ENCODE data around the gene PKHD1.

Gene PKHD1

GRCh38 chr6:52045033-52045432 is 42.4 kb downstream of the PKHD1 start:
- no peak for DNase-seq (ENCODE audit: low read depth)

- DNase-seq (ENCODE audit: low read depth), result no peak
Observed at GRCh38 chr6:52042141-52042885, 45.1 kb downstream of the PKHD1 start.

GRCh38 chr6:52041134-52041533 is 46.3 kb downstream of the PKHD1 start:
- no peak for DNase-seq (ENCODE audit: low read depth)

GRCh38 chr6:52027699-52028098 is 59.7 kb downstream of the PKHD1 start:
- no peak for DNase-seq (ENCODE audit: low read depth)

GRCh38 chr6:52024451-52025068 is 62.9 kb downstream of the PKHD1 start:
- DNase-seq (ENCODE audit: low read depth), result no peak

GRCh38 chr6:52022675-52023074 is 64.7 kb downstream of the PKHD1 start:
- no peak for DNase-seq (ENCODE audit: low read depth)

- no peak for DNase-seq (ENCODE audit: low read depth)
Observed at GRCh38 chr6:52020945-52021570, 66.4 kb downstream of the PKHD1 start.

GRCh38 chr6:52019881-52020280 is 67.5 kb downstream of the PKHD1 start:
- no peak for DNase-seq (ENCODE audit: low read depth)

GRCh38 chr6:52019092-52019491 is 68.3 kb downstream of the PKHD1 start:
- no peak for DNase-seq (ENCODE audit: low read depth)

GRCh38 chr6:52016915-52017748 is 70.3 kb downstream of the PKHD1 start:
- no peak for DNase-seq (ENCODE audit: low read depth)

GRCh38 chr6:52015953-52016352 is 71.5 kb downstream of the PKHD1 start:
- DNase-seq (ENCODE audit: low read depth), result no peak

- no peak for DNase-seq (ENCODE audit: low read depth)
Observed at GRCh38 chr6:52014391-52014790, 73.0 kb downstream of the PKHD1 start.

- no peak for DNase-seq (ENCODE audit: low read depth)
Observed at GRCh38 chr6:52013035-52013434, 74.4 kb downstream of the PKHD1 start.

- DNase-seq (ENCODE audit: low read depth), result no peak
Observed at GRCh38 chr6:52012582-52012981, 74.8 kb downstream of the PKHD1 start.

- DNase-seq (ENCODE audit: low read depth), result no peak
Observed at GRCh38 chr6:52010806-52011205, 76.6 kb downstream of the PKHD1 start.

- no peak for DNase-seq (ENCODE audit: low read depth)
Observed at GRCh38 chr6:52010145-52010544, 77.3 kb downstream of the PKHD1 start.

- DNase-seq (ENCODE audit: low read depth), result no peak
Observed at GRCh38 chr6:52009466-52010140, 77.8 kb downstream of the PKHD1 start.

GRCh38 chr6:52000064-52000463 is 87.3 kb downstream of the PKHD1 start:
- DNase-seq (ENCODE audit: low read depth), result no peak

GRCh38 chr6:51996296-51996947 is 91.0 kb downstream of the PKHD1 start:
- no peak for DNase-seq (ENCODE audit: low read depth)

- DNase-seq (ENCODE audit: low read depth), result no peak
Observed at GRCh38 chr6:51995214-51995755, 92.1 kb downstream of the PKHD1 start.

GRCh38 chr6:51992876-51993275 is 94.5 kb downstream of the PKHD1 start:
- no peak for DNase-seq (ENCODE audit: low read depth)

Data from stimulated activated CD8-positive, alpha-beta memory T cell treated with anti-CD3 and anti-CD28 coated beads, Interleukin-15, amount 100 ng/mL, for 24 hours (primary cell).